Activated CD4-positive, CD25-positive, alpha-beta regulatory T cell treated with anti-CD3 and anti-CD28 coated beads, Interleukin-2, amount 50 U/mL, for 24 hours (primary cell): ENCODE measurements around the gene FASN.

Experiments used
- ATAC-seq, 2 donors: fragments of 150-1000 bp; cut with Tn5 transposase; one replicate each; pipeline ENCODE4 v1.10.0; 2021; ENCODE audit warnings: mild to moderate bottlenecking in 1 of 2, moderate library complexity in 1 of 2

Gene FASN

GRCh38 chr17:82086941-82087906 lies 10.8 kb downstream of the FASN start:
- no peak for ATAC-seq

DNA sequence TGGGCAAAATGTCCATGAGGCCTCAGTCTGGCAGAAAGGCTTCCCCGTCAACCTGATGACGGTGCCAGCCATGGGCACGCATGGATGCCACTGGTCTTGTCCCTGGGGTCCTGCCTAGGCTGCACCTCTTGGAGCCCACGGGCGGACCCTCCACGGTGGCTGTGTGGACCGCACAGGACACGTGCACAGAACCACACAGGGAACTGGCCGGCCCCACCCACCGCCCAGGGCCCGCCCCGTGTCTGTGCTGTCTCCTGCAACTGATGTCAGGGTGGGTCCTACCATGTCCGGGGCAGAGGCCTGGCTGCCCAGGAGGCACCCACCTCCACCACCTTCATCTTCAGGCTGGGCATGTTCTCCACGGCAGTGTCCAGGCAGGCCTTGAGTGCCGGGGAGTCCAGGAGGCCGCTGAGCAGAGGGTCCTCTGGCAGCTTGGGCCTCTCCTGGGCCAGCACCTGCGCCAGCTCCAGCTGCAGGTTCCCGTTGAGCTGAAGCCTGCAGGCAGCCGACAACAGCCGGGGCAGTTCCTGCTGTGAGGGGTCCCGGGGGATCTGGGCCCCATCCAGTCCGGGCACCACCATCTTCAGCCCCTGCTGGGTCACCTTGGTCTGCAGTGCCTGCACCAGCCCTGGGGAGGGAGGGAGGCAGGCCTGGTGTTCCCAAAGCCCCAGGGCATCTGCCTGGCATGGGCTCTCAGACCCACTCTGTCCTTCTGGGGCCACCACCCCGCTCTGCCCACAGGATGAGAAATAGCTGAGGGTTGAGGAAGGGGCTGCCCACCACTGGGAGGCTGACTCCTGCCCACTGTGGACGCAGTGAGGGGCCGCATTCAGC lies 11.9 kb downstream of the FASN start:
- ATAC-seq = no peak

DNA sequence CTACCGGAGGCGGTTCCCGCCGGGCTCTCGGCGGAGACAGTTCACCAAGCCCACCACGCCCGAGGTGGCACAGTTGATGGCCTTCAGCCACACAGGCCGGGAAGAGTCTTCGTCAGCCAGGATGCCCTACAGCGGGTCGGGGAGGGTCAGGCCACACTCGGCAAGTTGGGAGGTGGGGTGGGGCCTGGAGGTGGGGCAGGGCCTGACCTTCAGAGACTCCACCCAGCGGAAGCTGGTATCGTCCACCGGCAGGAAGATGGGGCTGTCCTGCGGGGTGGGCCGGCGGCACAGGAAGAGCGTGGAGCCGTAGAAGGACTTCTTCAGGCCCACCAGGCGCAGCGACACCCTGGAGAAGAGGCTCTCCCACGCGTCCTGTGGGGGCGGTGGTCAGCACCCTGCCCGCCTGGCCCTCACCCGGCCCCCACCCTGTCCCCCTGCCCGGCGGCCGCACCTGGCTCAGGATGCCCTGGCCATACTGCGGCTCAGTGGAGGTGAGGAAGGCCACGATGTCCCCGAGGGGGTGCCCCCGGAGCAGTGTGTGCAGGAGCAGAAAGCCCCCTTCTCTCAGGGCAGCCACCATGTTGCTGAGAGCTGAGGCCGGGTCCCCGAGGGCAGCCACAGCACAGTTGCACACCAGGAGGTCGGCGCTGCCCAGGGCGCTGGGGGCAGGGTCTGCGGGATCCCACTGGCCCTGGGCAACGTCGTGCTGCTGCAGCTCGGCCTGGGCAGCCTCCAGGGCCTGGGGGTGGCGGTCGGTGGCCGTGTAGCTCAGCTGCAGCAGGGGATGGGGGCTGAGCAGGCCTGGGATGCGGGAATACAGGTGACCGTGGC lies 12.8 kb downstream of the FASN start:
- ATAC-seq = no peak

DNA sequence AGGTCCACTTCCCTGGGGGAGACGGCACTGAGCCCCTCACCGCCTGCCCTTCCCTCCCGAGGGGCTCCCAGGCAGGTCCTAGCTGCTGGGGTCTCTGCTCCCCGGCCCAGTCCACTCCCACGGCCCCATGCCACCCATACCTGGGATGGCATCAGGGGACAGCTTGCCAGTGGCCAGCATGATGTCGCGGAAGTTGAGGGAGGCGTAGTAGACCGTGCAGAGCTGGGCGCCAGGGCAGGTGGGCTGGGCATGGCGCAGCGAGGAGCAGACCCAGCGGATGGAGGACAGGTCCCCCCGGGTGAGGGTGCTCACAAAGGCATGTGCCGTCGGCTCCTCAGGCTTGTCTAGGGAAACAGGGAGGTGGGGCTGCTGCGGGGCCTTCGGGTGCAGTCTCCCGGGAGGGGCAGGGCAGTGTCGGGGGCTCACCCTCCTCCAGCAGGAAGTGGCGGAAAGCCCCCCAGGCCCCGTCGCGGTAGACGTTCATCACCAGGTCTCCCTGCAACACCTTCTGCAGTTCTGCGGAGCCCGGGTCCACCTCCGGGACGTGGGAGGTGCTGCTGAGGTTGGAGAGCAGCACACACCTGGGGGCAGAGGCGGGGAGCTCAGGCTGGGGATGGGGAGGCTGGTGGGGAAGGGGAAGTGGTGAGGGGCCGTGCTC lies 13.5 kb downstream of the FASN start:
- no peak for ATAC-seq

DNA sequence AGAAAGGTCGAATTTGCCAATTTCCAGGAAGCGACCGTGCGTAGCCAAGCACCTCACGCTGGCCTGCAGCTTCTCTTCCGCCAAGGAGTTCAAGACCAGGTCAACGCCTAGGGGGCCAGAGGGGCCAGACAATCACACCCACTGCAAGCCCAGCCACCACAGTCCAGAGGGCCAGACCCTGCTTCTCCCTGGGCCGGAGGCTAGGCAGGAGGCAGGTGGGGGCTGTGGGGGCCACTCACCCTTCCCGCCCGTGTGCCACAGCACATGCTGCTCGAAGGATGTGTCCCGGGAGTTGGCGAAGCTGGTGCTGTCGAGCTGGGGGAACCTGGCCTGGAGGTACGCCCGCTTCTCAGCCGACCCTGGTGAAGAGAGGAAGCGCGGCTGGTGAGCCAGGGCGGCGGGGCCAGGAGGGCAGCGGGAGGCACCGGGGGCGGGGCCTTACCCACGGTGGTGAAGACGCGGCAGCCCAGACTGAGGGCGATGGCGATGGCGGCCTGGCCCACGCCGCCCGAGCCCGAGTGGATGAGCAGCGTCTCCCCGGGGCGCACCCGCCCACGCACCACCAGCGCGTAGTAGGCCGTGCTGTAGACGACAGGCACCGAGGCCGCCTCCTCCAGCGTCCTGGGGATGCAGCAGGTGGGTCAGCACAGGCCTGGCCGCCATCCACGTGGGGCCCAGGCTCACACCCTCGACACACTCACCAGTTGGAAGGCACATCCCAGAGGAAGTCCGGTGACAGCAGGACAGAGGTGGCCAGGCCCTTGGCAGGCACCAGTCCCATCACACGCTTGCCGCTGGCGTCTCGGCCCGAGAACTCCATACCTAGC lies 14.3 kb downstream of the FASN start:
- ATAC-seq = no peak

DNA sequence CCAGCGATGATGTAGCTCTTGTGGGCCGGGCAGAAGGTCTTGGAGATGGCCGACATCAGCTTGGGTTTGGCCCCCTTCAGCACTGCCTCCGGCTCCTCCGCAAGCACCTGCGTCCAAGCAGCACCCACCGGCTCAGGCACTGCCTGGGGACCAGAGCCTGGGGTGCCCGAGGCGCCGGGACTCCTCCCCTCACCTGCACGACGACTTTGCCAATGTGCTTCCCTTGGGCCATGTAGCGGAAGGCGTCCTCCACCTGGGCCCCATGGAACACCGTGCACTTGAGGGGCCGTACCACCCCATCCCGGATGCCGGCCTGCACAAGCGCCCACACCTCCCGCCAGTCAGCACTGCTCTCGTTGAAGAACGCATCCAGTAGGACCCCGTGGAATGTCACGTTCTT lies 15.0 kb downstream of the FASN start:
- no peak for ATAC-seq

DNA sequence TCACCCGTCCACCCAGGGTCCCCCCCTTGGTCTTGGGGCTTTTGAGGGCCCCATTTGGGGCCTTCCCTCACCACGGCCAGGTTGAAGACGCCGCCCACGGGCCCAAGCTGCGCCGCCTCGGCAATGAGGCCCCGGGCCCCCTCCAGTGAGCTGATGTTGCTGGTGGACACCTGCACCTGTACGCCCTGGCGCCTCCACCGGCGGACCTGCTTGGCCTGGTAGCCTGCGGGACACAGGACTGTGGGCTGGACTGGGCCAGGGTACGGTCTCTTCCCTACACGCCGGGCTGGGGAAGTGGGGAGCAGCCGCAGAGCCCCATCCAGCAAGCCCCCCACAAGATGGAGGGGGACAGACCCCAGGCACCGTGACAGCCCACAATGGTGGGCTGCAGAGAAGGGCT lies 15.6 kb downstream of the FASN start:
- no peak for ATAC-seq

GRCh38 chr17:82081966-82082365 lies 16.1 kb downstream of the FASN start:
- no peak for ATAC-seq

DNA sequence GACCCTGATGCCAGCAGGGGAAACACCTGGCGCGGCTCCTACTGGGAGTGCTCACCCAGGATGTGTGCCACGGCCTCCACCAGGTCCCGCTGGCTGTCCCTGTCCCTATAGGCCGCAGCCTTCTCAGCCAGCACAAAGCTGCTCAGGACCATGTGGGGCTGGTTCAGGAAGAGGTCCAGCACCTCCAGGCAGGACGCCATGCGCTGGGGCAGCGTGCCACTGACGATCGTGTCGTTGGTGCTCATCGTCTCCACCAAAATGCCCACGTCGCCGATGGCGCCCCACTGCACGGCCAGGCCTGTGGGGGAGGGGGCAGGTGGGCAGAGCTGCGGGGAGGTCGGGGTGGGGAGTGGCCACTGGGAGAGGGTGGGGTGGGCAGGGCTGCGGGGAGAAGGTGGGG lies 16.5 kb downstream of the FASN start:
- ATAC-seq = no peak

DNA sequence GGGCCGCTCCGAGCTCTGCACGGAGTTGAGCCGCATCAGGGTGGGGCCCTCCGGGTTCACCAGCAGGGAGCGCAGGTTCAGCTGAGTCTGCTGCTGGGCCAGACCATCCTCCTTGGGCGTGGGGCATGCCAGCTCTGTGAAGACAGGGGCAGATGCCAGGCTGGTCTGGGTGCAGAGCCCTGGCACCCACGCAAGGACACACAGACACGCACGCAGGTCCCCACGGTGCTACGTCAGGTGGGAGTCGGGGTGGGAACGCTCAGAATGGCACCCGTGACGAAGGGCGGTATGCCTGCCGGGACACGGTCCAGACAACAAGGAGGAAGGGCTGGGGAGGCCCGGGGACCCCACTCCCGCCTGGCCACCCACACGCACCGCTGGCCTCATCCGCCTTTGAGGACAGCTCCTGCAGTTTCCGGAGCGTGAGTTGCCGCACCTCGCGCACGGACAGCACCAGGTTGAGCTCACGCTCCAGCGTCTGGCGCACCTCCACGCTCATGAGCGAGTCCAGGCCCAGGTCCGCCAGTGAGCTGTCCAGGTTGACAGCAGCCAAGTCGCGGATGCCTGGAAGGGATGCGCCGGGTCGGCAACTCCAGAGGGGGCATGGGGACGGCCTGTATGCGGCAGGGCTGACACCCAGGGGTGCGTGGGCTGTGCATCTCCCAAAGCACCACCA lies 17.1 kb downstream of the FASN start:
- ATAC-seq = no peak

DNA sequence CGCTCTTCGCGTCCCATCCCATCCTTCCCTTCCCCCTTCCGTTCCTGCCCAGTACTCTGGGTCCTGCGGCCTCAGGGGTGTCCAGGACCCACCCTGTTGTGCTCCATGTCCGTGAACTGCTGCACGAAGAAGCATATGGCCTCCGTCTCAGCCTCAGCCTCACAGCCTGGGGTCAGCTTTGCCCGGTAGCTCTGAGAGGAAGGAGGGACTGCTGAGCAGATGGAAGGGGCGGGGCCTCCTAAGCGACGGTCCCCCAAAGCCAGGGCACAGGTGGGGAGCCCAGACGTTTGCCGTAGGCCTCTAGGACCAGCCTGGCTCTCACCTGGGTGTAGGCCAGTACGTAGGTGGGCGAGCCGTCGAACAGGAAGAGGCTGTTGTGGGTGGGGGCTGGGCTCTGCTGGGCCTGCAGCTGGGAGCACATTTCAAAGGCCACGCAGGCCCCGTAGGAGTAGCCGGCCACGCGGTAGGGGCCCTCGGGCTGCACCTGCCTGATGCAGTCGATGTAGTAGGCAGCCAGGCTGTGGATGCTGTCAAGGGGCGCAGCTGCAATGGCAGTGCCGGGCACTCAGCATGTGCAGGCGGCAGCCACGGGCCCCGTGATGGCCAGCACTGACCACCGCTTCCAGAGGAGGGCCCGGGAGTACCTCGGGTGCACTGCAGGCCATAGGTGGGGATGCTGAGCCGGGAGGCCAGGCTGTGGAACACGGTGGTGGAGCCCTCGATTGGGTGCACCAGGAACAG lies 17.8 kb downstream of the FASN start:
- no peak for ATAC-seq

- ATAC-seq = no peak
Measured at GRCh38 chr17:82079001-82079677, 18.9 kb downstream of the FASN start.

DNA sequence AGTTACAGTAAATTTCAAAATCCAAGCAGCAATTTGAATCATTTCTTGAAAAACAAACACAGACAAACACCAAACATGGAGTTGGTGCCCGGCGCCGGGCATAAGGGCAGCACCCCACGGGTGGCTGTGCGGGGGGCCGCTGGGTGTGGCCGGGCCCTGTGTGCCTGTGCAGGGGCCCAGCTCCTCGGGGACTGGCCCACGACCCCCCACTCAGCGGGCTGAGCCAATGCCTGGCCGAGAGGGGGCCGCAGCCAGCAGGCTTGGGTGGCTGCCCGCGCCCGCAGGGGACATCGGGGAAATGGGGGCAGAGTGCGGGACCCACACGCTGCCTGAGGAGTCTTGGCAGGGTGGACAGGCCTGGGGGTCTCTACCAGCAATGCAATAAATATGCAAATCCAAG lies 19.6 kb downstream of the FASN start:
- ATAC-seq = no peak

- ATAC-seq = peak in 1 of 2 donors; percentile 9
Measured at GRCh38 chr17:82077617-82078358, 20.2 kb downstream of the FASN start.

DNA sequence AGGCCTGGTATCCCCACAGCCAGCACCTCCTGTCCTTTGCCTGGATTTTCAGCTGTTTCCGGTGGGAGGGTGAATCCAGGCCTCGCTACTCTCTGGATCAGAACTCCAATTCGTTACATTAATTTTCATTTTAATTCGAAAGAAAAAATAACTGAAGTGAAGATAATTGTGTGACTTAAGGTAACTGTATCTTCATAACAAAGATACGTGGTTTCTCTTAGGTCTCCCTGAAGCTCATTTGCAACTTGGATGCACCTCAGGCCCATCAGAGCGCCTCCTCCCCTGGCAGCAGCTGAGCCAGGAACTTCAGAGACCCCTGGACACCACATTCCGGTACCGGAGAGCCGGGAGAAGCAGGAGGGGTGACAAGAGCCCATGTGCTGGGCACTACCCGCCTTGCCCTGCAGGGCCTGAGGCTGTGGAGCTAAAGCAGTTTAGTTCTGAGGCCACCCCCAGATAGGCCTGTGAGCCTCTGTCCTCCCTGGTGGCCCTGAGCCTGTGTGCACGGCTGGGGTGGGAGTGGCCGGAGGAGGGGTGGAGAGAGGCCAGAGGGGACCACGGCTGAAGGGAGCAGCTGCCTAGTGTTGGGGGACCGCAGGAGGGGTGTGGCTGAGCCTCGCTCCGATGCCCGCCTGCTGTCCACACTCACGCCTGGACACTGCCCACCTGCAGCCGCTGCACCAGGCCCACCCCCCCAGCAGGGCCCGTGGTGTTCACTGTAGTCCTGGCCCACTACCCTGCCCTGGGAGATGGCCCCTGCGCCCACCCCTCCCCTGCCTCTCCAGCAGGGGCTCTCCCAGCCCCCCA lies 21.0 kb downstream of the FASN start:
- ATAC-seq = peak; percentile 11 to 25

DNA sequence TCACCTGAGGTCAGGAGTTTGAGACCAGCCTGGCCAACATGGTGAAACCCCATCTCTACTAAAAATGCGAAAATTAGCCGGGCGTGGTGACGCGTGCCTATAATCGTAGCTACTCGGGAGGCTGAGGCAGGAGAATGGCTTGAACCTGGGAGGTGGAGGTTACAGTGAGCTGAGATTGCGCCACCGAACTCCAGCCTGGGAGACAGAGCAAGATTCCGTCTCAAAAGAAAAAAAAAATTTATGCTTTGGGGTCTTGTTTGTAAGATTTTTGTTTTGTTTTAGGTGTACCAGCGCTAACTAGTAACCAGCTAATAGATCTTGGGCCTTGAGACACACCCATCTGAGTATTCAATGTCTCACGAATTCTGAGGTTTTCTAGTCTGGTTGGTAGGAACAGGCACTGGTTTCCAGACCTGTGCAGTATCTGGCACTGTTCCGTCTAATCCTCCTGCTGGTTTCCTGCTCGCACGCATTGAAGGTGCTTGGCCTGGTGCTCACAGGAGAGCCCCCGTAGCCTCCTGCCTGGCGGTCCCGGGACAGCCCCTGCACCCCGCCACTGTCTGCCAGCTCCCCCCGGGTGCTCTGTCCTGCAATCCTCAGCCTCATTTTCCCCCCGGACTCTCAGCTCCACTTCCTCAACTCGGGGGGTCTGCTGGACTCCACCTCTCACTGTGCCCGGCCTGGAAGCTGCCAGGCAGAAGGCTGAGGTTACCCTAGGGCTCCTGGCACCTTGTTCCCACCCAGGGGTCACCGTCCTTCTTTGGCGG lies 21.8 kb downstream of the FASN start:
- peak in 1 of 2 donors; percentile 12 for ATAC-seq

DNA sequence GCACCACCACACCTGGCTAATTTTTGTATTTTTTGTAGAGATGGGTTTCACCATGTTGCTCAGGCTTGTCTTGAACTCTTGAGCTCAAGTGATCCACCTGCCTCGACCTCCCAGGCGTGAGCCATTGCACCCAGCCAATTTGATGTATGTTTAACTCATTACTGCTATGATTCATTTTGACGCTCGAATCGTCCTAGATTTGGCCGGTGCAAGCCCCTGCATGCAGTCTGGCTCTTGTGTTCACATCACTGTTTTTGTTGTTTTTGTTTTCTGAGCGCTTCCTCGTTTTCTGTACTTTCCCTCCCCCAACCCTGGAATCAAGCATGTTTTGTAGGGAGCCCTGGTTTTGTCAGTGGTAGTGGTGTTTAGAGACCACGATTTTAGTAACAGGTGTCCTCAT lies 24.6 kb downstream of the FASN start:
- no peak for ATAC-seq
